B cell (primary cell): ENCODE data around the gene CHRNG. TPM values are rescaled to one million over a fixed set of nuclear protein-coding genes. Genes with fewer than 3 reads are reported as not detected.

ENCODE experiments used
- ATAC-seq: fragments of 200-7000 bp; cut with Tn5 transposase; one replicate; pipeline ENCODE4 v1.10.0; 2021; ENCODE audit warnings: low read depth, mild to moderate bottlenecking, moderate number of reproducible peaks, moderate library complexity
- CTCF ChIA-PET: fragments of 350-600 bp; sonication (Branson Sonifier 250); formaldehyde crosslinking; loops from one replicate; lab custom pipeline; 2021; ENCODE audit warnings: antibody characterized with exemption, inconsistent platforms; lab: Charles Lee
- POLR2A ChIA-PET: fragments of 350-600 bp; sonication (Branson Sonifier 250); formaldehyde crosslinking; loops from one replicate; lab custom pipeline; 2021; ENCODE audit warnings: antibody characterized with exemption; lab: Charles Lee
- DNase-seq: peaks from one replicate; pipeline ENCODE4 v3.0.0; 2013
- H2AFZ ChIP-seq: 2 replicates; pipeline ENCODE4 v1.6.1; 2012; ENCODE audit warnings: mild to moderate bottlenecking, low read depth, low read length; ENCODE audit not compliant: insufficient read depth, poor library complexity, severe bottlenecking
- H3K27ac ChIP-seq, 2 donors: 1 replicate in 1 of 2; 2 replicates in 1 of 2; pipeline ENCODE4 v1.5.1; 2012 to 2013; ENCODE audit warnings: low read length in 2 of 2, mild to moderate bottlenecking in 2 of 2, moderate library complexity in 1 of 2
- H3K27me3 ChIP-seq, 4 experiments: fragments of 200-600 bp in 1 of 4; sonication (generic) in 1 of 4; replicated peaks in 1 of 4; 1 replicate in 2 of 4; 2 replicates in 2 of 4; pipeline versions ENCODE4 v1.6.1 to v1.7.0; 2013 to 2016; ENCODE audit warnings: low read length in 3 of 4, mild to moderate bottlenecking in 2 of 4, mixed read lengths in 1 of 4, moderate library complexity in 1 of 4; ENCODE audit not compliant: insufficient read depth in 4 of 4, control insufficient read depth in 3 of 4; ENCODE audit errors: control extremely low read depth in 1 of 4
- H3K36me3 ChIP-seq, 2 experiments: replicated peaks in 1 of 2; 1 replicate in 1 of 2; 2 replicates in 1 of 2; pipeline versions ENCODE4 v1.6.1 to v1.7.1; 2013; ENCODE audit warnings: low read length in 1 of 2; ENCODE audit not compliant: insufficient read depth in 2 of 2, control insufficient read depth in 1 of 2; ENCODE audit errors: control extremely low read depth in 1 of 2, extremely low read depth in 1 of 2
- H3K4me1 ChIP-seq, 2 donors: fragments of 200-600 bp in 1 of 2; sonication (generic) in 1 of 2; 1 replicate in 1 of 2; 2 replicates in 1 of 2; pipeline versions ENCODE4 v1.5.1 to v1.6.1; 2013 to 2017; ENCODE audit warnings: low read length in 2 of 2; ENCODE audit not compliant: control insufficient read depth in 2 of 2, insufficient read depth in 2 of 2
- H3K4me2 ChIP-seq: replicated peaks from 2 replicates; pipeline ENCODE3; 2012; ENCODE audit warnings: mild to moderate bottlenecking, low read depth, low read length; ENCODE audit not compliant: poor library complexity, severe bottlenecking
- H3K4me3 ChIP-seq, 5 experiments: fragments of 200-600 bp in 1 of 5; sonication (generic) in 1 of 5; 1 replicate in 3 of 5; 2 replicates in 2 of 5; pipeline versions ENCODE4 v1.5.1 to v1.7.0; 2011 to 2016; ENCODE audit warnings: low read length in 4 of 5, mild to moderate bottlenecking in 4 of 5, low read depth in 2 of 5, control low read depth in 1 of 5, moderate library complexity in 1 of 5; ENCODE audit not compliant: insufficient read depth in 1 of 5; ENCODE audit errors: control extremely low read depth in 1 of 5, extremely low read depth in 1 of 5
- H3K79me2 ChIP-seq: fragments of 200-600 bp; sonication (generic); one replicate; pipeline ENCODE4 v1.6.0; 2016; ENCODE audit warnings: low read length; ENCODE audit not compliant: control insufficient read depth, insufficient read depth
- H3K9ac ChIP-seq: fragments of 200-600 bp; sonication (generic); 2 replicates; pipeline ENCODE4 v1.6.1; 2017; ENCODE audit warnings: mild to moderate bottlenecking, low read length, moderate library complexity
- H3K9me3 ChIP-seq, 3 donors: one replicate each; pipeline versions ENCODE4 v1.6.1 to v1.7.1; 2013; ENCODE audit warnings: low read length in 2 of 3; ENCODE audit not compliant: control insufficient read depth in 2 of 3, insufficient read depth in 1 of 3; ENCODE audit errors: control extremely low read depth in 1 of 3
- H4K20me1 ChIP-seq: 2 replicates; pipeline ENCODE4 v1.6.0; 2012; ENCODE audit warnings: mild to moderate bottlenecking, low read length; ENCODE audit not compliant: insufficient read depth, control insufficient read depth, poor library complexity, severe bottlenecking
- H3K27ac Mint-ChIP-seq: one replicate; pipeline ENCODE4 v1.8.0; 2021; ENCODE audit warnings: mixed read lengths
- H3K27me3 Mint-ChIP-seq: one replicate; pipeline ENCODE4 v1.8.0; 2021; ENCODE audit warnings: mixed read lengths
- H3K4me1 Mint-ChIP-seq: one replicate; pipeline ENCODE4 v1.8.0; 2021; ENCODE audit warnings: mixed read lengths
- H3K4me3 Mint-ChIP-seq: one replicate; pipeline ENCODE4 v1.8.0; 2021; ENCODE audit warnings: mixed read lengths
- H3K9me3 Mint-ChIP-seq: one replicate; pipeline ENCODE4 v1.8.0; 2022; ENCODE audit warnings: mixed read lengths; ENCODE audit not compliant: insufficient read depth
- EZH2 ChIP-seq: IDR thresholded peaks from 2 replicates; pipeline ENCODE4 v1.6.1; 2012; ENCODE audit warnings: borderline replicate concordance, low read depth, mild to moderate bottlenecking, moderate library complexity, low read length; ENCODE audit not compliant: insufficient read depth, poor library complexity, severe bottlenecking
- WGBS: methylation state at CpG from one replicate; pipeline ENCODE4 v1.1.5; 2013; ENCODE audit warnings: missing lambda C conversion rate; ENCODE audit not compliant: insufficient coverage; 5-methylcytosine and 5-hydroxymethylcytosine counted together
- intact Hi-C: fragments of 100-400 bp; cut with micrococcal nuclease; formaldehyde crosslinking; loops from one replicate; pipeline ENCODE4 v1.10.0; 2022
- polyA plus RNA-seq: library from polyadenylated mRNA; depleted of rRNA; stranded (reverse); fragments of >200 nt; gene quantifications from 2 replicates; pipeline ENCODE4 v1.2.3, GENCODE V29; 2012
- total RNA-seq, 2 donors: library from RNA; stranded (reverse); fragments of 120-200 nt in 1 of 2; gene quantifications; 1 replicate in 1 of 2; 2 replicates in 1 of 2; pipeline versions ENCODE4 v1.2.3 to v1.2.4, GENCODE V29; 2013 to 2022
- TF ChIP-seq, protein P1 (sequence below): fragments of 200-600 bp; IDR thresholded peaks from one replicate; pipeline ENCODE4 v1.8.0; 2022; ENCODE audit warnings: antibody characterized with exemption, mild to moderate bottlenecking

Gene CHRNG
- total and polyA plus RNA-seq, 2 donors (not counting 1 experiment from before 2014, with no cell fraction given) = not detected

- ChIA-PET CTCF (no interaction called here), POLR2A (no interaction called here)
- ATAC-seq (no peak), DNase-seq (no peak)
- H3K4me1 Mint-ChIP-seq = no peaks in the 10 kb centered on the region
- H3K4me3 Mint-ChIP-seq = no peak overlapping the region
- no peaks in the 10 kb centered on the region for H3K27me3 ChIP-seq
- H3K9me3 ChIP-seq = peaks cover 0 to 4% (median 0%) of the 10 kb centered on the region in 3 donors
- no peaks in the 10 kb centered on the region for H3K79me2 ChIP-seq
- no peaks in the 10 kb centered on the region for H4K20me1 ChIP-seq
- no peak overlapping the region for H3K9ac ChIP-seq
- 88% methylated on average over 5 of the region's 7 CpGs for WGBS
- no peak overlapping the region for H3K27ac Mint-ChIP-seq
- H2AFZ ChIP-seq = no peak overlapping the region
- no peak for TF ChIP-seq EZH2
- TF ChIP-seq, protein P1, sequence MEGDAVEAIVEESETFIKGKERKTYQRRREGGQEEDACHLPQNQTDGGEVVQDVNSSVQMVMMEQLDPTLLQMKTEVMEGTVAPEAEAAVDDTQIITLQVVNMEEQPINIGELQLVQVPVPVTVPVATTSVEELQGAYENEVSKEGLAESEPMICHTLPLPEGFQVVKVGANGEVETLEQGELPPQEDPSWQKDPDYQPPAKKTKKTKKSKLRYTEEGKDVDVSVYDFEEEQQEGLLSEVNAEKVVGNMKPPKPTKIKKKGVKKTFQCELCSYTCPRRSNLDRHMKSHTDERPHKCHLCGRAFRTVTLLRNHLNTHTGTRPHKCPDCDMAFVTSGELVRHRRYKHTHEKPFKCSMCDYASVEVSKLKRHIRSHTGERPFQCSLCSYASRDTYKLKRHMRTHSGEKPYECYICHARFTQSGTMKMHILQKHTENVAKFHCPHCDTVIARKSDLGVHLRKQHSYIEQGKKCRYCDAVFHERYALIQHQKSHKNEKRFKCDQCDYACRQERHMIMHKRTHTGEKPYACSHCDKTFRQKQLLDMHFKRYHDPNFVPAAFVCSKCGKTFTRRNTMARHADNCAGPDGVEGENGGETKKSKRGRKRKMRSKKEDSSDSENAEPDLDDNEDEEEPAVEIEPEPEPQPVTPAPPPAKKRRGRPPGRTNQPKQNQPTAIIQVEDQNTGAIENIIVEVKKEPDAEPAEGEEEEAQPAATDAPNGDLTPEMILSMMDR = no peak
- no peak overlapping the region for H3K4me2 ChIP-seq
- intact Hi-C loops = no loop called here
- H3K36me3 ChIP-seq = peaks cover 0 to 13% of the 10 kb centered on the region in 2 experiments
- no peaks in the 10 kb centered on the region for H3K27me3 Mint-ChIP-seq
- no peak overlapping the region for H3K4me3 ChIP-seq
- no peak overlapping the region for H3K27ac ChIP-seq
- H3K4me1 ChIP-seq = no peaks in the 10 kb centered on the region
- no peaks in the 10 kb centered on the region for H3K9me3 Mint-ChIP-seq
Measured at GRCh38 chr2:232587512-232587911, 48.0 kb downstream of the CHRNG start.

GRCh38 chr2:232588031-232588430 lies 48.5 kb downstream of the CHRNG start:
- Mint-ChIP-seq H3K9me3 (no peaks in the 10 kb centered on the region), H3K27me3 (no peaks in the 10 kb centered on the region), H3K4me3 (no peak overlapping the region), H3K27ac (no peak overlapping the region), H3K4me1 (no peaks in the 10 kb centered on the region)
- CTCF ChIA-PET = no interaction called here
- no peak for TF ChIP-seq EZH2
- TF ChIP-seq, protein P1 = no peak
- 93% methylated on average over 7 of the region's 8 CpGs for WGBS
- no peaks in the 10 kb centered on the region for H3K27me3 ChIP-seq
- H2AFZ ChIP-seq = no peak overlapping the region
- DNase-seq = no peak
- no peaks in the 10 kb centered on the region for H3K79me2 ChIP-seq
- H3K4me2 ChIP-seq = no peak overlapping the region
- no peak overlapping the region for H3K27ac ChIP-seq
- H3K4me1 ChIP-seq = no peaks in the 10 kb centered on the region
- H3K9ac ChIP-seq = no peak overlapping the region
- H3K9me3 ChIP-seq = peaks cover 0 to 4% (median 0%) of the 10 kb centered on the region in 3 donors
- no peaks in the 10 kb centered on the region for H4K20me1 ChIP-seq
- POLR2A ChIA-PET = no interaction called here
- no peak for ATAC-seq
- intact Hi-C loops = no loop called here
- H3K36me3 ChIP-seq = peaks cover 0 to 9% of the 10 kb centered on the region in 2 experiments
- H3K4me3 ChIP-seq = no peak overlapping the region
